NCI-H1105 treated with DMSO at 0.1 percent for 48 hours (cell line): Measurements from ENCODE around the gene NAGS.
"Not testable (repeated sequence)": the region's sequence is repeated elsewhere in the genome, so short reads cannot be mapped to it uniquely, and the experiment has no call there.

Source experiments
- DNase-seq: peaks from one replicate; lab custom pipeline; 2025; lab: John Stamatoyannopoulos, UW

The NAGS gene

GRCh38 chr17:44039829-44040635 lies 35.6 kb downstream of the NAGS start:
- no peak for DNase-seq

DNA sequence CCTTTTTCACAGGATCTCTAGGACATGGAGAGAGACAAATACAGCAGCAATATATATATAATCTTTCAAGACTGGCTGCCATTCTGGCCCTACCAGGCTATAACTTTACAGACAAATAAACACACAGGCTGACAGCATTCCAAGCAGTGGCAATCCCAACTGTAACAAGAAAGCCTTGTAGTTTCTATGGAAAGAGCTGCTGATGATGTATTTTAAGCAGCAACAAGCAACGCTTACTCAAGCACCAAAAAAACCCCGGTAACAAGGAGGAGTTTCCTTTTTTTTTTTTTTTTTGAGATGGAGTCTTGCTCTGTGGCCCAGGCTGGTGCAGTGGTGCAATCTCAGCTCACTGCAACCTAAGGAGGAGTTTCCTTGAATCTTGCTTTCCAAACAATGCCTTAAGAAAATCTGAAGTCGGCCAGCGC lies 38.9 kb downstream of the NAGS start:
- DNase-seq = no peak

- DNase-seq = no peak
Measured at GRCh38 chr17:44044071-44044470, 39.6 kb downstream of the NAGS start.

GRCh38 chr17:44045486-44045885 lies 41.1 kb downstream of the NAGS start:
- no peak for DNase-seq

DNA sequence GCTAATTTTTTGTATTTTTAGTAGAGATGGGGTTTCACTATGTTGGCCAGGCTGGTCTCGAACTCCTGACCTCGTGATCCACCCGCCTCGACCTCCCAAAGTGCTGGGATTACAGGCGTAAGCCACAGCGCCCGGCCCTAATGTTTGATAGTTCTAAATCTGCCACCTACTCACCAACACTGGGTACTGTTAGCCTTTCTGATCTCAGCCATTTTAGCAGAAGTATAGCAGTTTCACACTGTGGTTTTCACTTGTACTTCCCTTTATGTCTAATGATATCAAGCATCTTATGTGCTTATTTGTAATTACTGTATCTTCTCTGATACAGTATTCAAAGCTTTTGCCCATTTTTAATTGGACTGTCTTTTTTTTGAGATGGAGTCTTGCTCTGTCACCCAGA lies 42.5 kb downstream of the NAGS start:
- not testable (repeated sequence) for DNase-seq

- no peak for DNase-seq
Measured at GRCh38 chr17:44049294-44050060, 45.1 kb downstream of the NAGS start.

- peak; percentile 55 for DNase-seq
Measured at GRCh38 chr17:44053125-44053872, 48.9 kb downstream of the NAGS start.
